Parathyroid adenoma (tissue), 2 donors: Measurements from ENCODE around the gene LRRK1.

Source experiments
- H2AFZ ChIP-seq: fragments of 300-600 bp; sonication (generic); one replicate; pipeline ENCODE4 v1.7.0; 2017; ENCODE audit warnings: antibody characterized with exemption, mild to moderate bottlenecking
- H3K27ac ChIP-seq: fragments of 300-600 bp; sonication (generic); one replicate; pipeline ENCODE4 v1.7.0; 2017
- H3K27me3 ChIP-seq: fragments of 300-600 bp; sonication (generic); one replicate; pipeline ENCODE4 v1.7.0; 2017; ENCODE audit warnings: low read length; ENCODE audit not compliant: control insufficient read depth, insufficient read depth
- H3K36me3 ChIP-seq: fragments of 300-600 bp; sonication (generic); one replicate; pipeline ENCODE4 v1.7.0; 2017; ENCODE audit warnings: low read length; ENCODE audit not compliant: control insufficient read depth, insufficient read depth
- H3K4me1 ChIP-seq: fragments of 300-600 bp; sonication (generic); one replicate; pipeline ENCODE4 v1.7.0; 2017; ENCODE audit warnings: control low read depth
- H3K4me2 ChIP-seq: fragments of 300-600 bp; sonication (generic); one replicate; pipeline ENCODE4 v1.7.0; 2017; ENCODE audit warnings: low read length
- H3K4me3 ChIP-seq: fragments of 300-600 bp; sonication (generic); one replicate; pipeline ENCODE4 v1.7.0; 2017; ENCODE audit warnings: low read depth, low read length
- H3K79me2 ChIP-seq: fragments of 300-600 bp; sonication (generic); one replicate; pipeline ENCODE4 v1.7.0; 2017; ENCODE audit warnings: control low read depth
- H3K9ac ChIP-seq: fragments of 300-600 bp; sonication (generic); one replicate; pipeline ENCODE4 v1.7.0; 2017; ENCODE audit warnings: mild to moderate bottlenecking
- H3K9me3 ChIP-seq: fragments of 300-600 bp; sonication (generic); one replicate; pipeline ENCODE4 v1.7.0; 2017; ENCODE audit warnings: low read length; ENCODE audit not compliant: control insufficient read depth
- CTCF ChIP-seq: fragments of 300-600 bp; sonication (generic); IDR thresholded peaks from one replicate; pipeline ENCODE4 v1.7.0; 2017; ENCODE audit warnings: antibody characterized with exemption, mild to moderate bottlenecking
- donor health status: primary hyperparathyroidism.

Gene LRRK1

GRCh38 chr15:101028772-101029438 is 109.7 kb downstream of the LRRK1 start:
- Histone ChIP-seq H3K27ac (no peak overlapping the region), H3K4me2 (no peak overlapping the region), H3K9ac (no peak overlapping the region), H3K9me3 (no peaks in the 10 kb centered on the region), H3K27me3 (no peaks in the 10 kb centered on the region), H3K36me3 (no peaks in the 10 kb centered on the region), H3K4me1 (no peaks in the 10 kb centered on the region), H3K4me3 (no peak overlapping the region), H2AFZ (no peak overlapping the region), H3K79me2 (no peaks in the 10 kb centered on the region)
- no peak for TF ChIP-seq CTCF

- Histone ChIP-seq H2AFZ (no peak overlapping the region), H3K9me3 (no peaks in the 10 kb centered on the region), H3K27me3 (no peaks in the 10 kb centered on the region), H3K9ac (no peak overlapping the region), H3K27ac (no peak overlapping the region), H3K36me3 (no peaks in the 10 kb centered on the region), H3K79me2 (no peaks in the 10 kb centered on the region), H3K4me3 (no peak overlapping the region), H3K4me1 (no peaks in the 10 kb centered on the region), H3K4me2 (no peak overlapping the region)
- TF ChIP-seq CTCF: no peak
Observed at GRCh38 chr15:101029971-101030661, 111.0 kb downstream of the LRRK1 start.

GRCh38 chr15:101031213-101031612 is 112.1 kb downstream of the LRRK1 start:
- Histone ChIP-seq H2AFZ (no peak overlapping the region), H3K9me3 (no peaks in the 10 kb centered on the region), H3K27ac (no peak overlapping the region), H3K9ac (no peak overlapping the region), H3K27me3 (no peaks in the 10 kb centered on the region), H3K36me3 (no peaks in the 10 kb centered on the region), H3K4me1 (no peaks in the 10 kb centered on the region), H3K4me3 (no peak overlapping the region), H3K4me2 (no peak overlapping the region), H3K79me2 (no peaks in the 10 kb centered on the region)
- TF ChIP-seq CTCF: no peak

- Histone ChIP-seq H3K36me3 (no peaks in the 10 kb centered on the region), H3K27ac (no peak overlapping the region), H3K79me2 (no peaks in the 10 kb centered on the region), H3K4me2 (no peak overlapping the region), H3K4me3 (no peak overlapping the region), H2AFZ (no peak overlapping the region), H3K27me3 (no peaks in the 10 kb centered on the region), H3K4me1 (no peaks in the 10 kb centered on the region), H3K9me3 (no peaks in the 10 kb centered on the region), H3K9ac (no peak overlapping the region)
- TF ChIP-seq CTCF: no peak
Observed at GRCh38 chr15:101033801-101034200, 114.6 kb downstream of the LRRK1 start.

GRCh38 chr15:101035611-101036010 is 116.5 kb downstream of the LRRK1 start:
- no peaks in the 10 kb centered on the region for H3K36me3 ChIP-seq
- no peak overlapping the region for H3K9ac ChIP-seq
- H3K27ac ChIP-seq: no peak overlapping the region
- no peaks in the 10 kb centered on the region for H3K9me3 ChIP-seq
- H3K79me2 ChIP-seq: no peaks in the 10 kb centered on the region
- TF ChIP-seq CTCF: no peak
- no peaks in the 10 kb centered on the region for H3K4me1 ChIP-seq
- H2AFZ ChIP-seq: no peak overlapping the region
- H3K4me3 ChIP-seq: no peak overlapping the region
- no peak overlapping the region for H3K4me2 ChIP-seq
- no peaks in the 10 kb centered on the region for H3K27me3 ChIP-seq
